Stomach (tissue), 9 donors: ENCODE measurements around the gene PTPN4. TPM values are rescaled to one million over a fixed set of nuclear protein-coding genes. Genes with fewer than 3 reads are reported as not detected.

Experiments
- DNase-seq, 2 donors: peaks; one replicate each; pipeline versions ENCODE4 v3.0.0 to v3.0.0-alpha.2; 2013 to 2019
- H3K27ac ChIP-seq, 5 donors: fragments of 200-600 bp in 4 of 5; sonication (generic) in 4 of 5; one replicate each; pipeline ENCODE4 v1.5.1; 2013 to 2019; ENCODE audit warnings: mild to moderate bottlenecking in 1 of 5, moderate library complexity in 1 of 5
- H3K27me3 ChIP-seq, 3 donors: fragments of 200-600 bp; sonication (generic); one replicate each; pipeline ENCODE4 v1.5.1; 2017 to 2019; ENCODE audit warnings: mixed run types in 1 of 3
- H3K36me3 ChIP-seq, 4 donors: fragments of 200-600 bp; sonication (generic); 1 replicate in 3 of 4; 2 replicates in 1 of 4; pipeline ENCODE4 v1.5.1; 2016 to 2019
- H3K4me1 ChIP-seq, 4 donors: fragments of 200-600 bp; sonication (generic); one replicate each; pipeline ENCODE4 v1.5.1; 2016 to 2019
- H3K4me3 ChIP-seq, 4 donors: fragments of 200-600 bp; sonication (generic) in 3 of 4; one replicate each; pipeline ENCODE4 v1.5.1; 2016 to 2019; ENCODE audit warnings: mild to moderate bottlenecking in 1 of 4
- H3K9me3 ChIP-seq, 4 donors: fragments of 200-600 bp; sonication (generic); one replicate each; pipeline ENCODE4 v1.5.1; 2016 to 2019
- EP300 ChIP-seq: sonication (generic); formaldehyde crosslinking; IDR thresholded peaks from one replicate; pipeline ENCODE4 v1.6.1; 2017; ENCODE audit warnings: antibody characterized with exemption
- POLR2A ChIP-seq, 4 donors: fragments of 450-650 bp; IDR thresholded peaks; one replicate each; pipeline ENCODE4 v1.6.1; 2016; ENCODE audit warnings: antibody characterized with exemption in 4 of 4, control low read depth in 2 of 4, mild to moderate bottlenecking in 1 of 4, moderate library complexity in 1 of 4
- POLR2AphosphoS5 ChIP-seq, 3 donors: sonication (generic); formaldehyde crosslinking; IDR thresholded peaks; one replicate each; pipeline ENCODE4 v1.6.1; 2016; ENCODE audit warnings: antibody characterized with exemption in 3 of 3
- WGBS, 5 donors: extraction: QIAGEN DNeasy Blood & Tissue Kit in 3 of 5; methylation state at CpG; one replicate each; pipeline versions ENCODE4 v1.1.5 to v1.1.7; 2013 to 2018; 5-methylcytosine and 5-hydroxymethylcytosine counted together
- intact Hi-C: fragments of 100-400 bp; cut with DNase I; formaldehyde crosslinking; loops from one replicate; pipeline ENCODE4 v1.15.1; 2023; ENCODE audit warnings: low total_unique reads
- polyA plus RNA-seq, 3 donors: library from polyadenylated mRNA; stranded (reverse); fragments of 200-250 nt; gene quantifications; one replicate each; pipeline ENCODE4 v1.2.3, GENCODE V29; 2013
- total RNA-seq, 5 donors: library from RNA; depleted of rRNA; stranded (reverse); fragments of >200 nt; gene quantifications; one replicate each; pipeline versions ENCODE4 v1.1.0 to v1.2.3, GENCODE V29; 2014 to 2016
- TF ChIP-seq, protein P1 (sequence below), 7 experiments: fragments of 450-650 bp in 4 of 7; fragments of 200-600 bp in 3 of 7; sonication (generic) in 3 of 7; IDR thresholded peaks; one replicate each; pipeline ENCODE4 v1.5.1; 2016 to 2019; ENCODE audit warnings: antibody characterized with exemption in 7 of 7, control low read depth in 2 of 7, mild to moderate bottlenecking in 1 of 7
- donor health status: healthy with polysubstance abuse.
- donor health status: Bipolar disorder and iron deficiency.
- donor health status: healthy.

PTPN4 gene
- total and polyA plus RNA-seq, 8 donors, result 2.9 to 450 (median 18.8) TPM

- Histone ChIP-seq H3K4me3 (peak overlapping the region; percentile 77 to 99 (median 84)), H3K9me3 (no peaks in the 10 kb centered on the region), H3K27ac (peak overlapping the region; percentile 91 to 97 (median 94)), H3K4me1 (peaks cover 0 to 41% (median 29%) of the 10 kb centered on the region in 4 donors), H3K36me3 (no peaks in the 10 kb centered on the region), H3K27me3 (no peaks in the 10 kb centered on the region)
- no peak for TF ChIP-seq POLR2A (IDR thresholded peaks at IDR 0.05)
- no peak for TF ChIP-seq POLR2AphosphoS5 (IDR thresholded peaks at IDR 0.05)
- TF ChIP-seq, protein P1, sequence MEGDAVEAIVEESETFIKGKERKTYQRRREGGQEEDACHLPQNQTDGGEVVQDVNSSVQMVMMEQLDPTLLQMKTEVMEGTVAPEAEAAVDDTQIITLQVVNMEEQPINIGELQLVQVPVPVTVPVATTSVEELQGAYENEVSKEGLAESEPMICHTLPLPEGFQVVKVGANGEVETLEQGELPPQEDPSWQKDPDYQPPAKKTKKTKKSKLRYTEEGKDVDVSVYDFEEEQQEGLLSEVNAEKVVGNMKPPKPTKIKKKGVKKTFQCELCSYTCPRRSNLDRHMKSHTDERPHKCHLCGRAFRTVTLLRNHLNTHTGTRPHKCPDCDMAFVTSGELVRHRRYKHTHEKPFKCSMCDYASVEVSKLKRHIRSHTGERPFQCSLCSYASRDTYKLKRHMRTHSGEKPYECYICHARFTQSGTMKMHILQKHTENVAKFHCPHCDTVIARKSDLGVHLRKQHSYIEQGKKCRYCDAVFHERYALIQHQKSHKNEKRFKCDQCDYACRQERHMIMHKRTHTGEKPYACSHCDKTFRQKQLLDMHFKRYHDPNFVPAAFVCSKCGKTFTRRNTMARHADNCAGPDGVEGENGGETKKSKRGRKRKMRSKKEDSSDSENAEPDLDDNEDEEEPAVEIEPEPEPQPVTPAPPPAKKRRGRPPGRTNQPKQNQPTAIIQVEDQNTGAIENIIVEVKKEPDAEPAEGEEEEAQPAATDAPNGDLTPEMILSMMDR (IDR thresholded peaks at IDR 0.05), result no peak
- TF ChIP-seq EP300, result no peak
- intact Hi-C loops, result no loop called here
- DNase-seq, result no peak
- WGBS, 5 donors, result 18 to 21% (median 18%) methylated on average over 17 of the region's 17 CpGs
Measured at GRCh38 chr2:120013597-120014223, 254.0 kb downstream of the PTPN4 start.

- peak in 1 of 2 donors; percentile 42 for DNase-seq
- Histone ChIP-seq H3K9me3 (no peaks in the 10 kb centered on the region), H3K4me1 (peaks cover 0 to 41% (median 29%) of the 10 kb centered on the region in 4 donors), H3K36me3 (peaks cover 0 to under 1% (median 0%) of the 10 kb centered on the region in 4 donors), H3K4me3 (peak overlapping the region; percentile 77 to 99 (median 84)), H3K27ac (peak overlapping the region in 2 of 5 donors; percentile 13 to 91), H3K27me3 (no peaks in the 10 kb centered on the region)
- intact Hi-C loops, result no loop called here
- 44 to 59% (median 53%) methylated on average over 8 of the region's 8 CpGs for WGBS, 5 donors
- TF ChIP-seq POLR2AphosphoS5 (IDR thresholded peaks at IDR 0.05), result no peak
- TF ChIP-seq, protein P1 (IDR thresholded peaks at IDR 0.05), result no peak
- TF ChIP-seq EP300, result no peak
- no peak for TF ChIP-seq POLR2A (IDR thresholded peaks at IDR 0.05)
Measured at GRCh38 chr2:120014226-120014980, 254.7 kb downstream of the PTPN4 start.

GRCh38 chr2:120016800-120017199, 257.1 kb downstream of the PTPN4 start:
- WGBS, 5 donors, result 58 to 79% (median 70%) methylated on average over 3 of the region's 3 CpGs
- Histone ChIP-seq H3K27ac (no peak overlapping the region), H3K9me3 (no peaks in the 10 kb centered on the region), H3K4me3 (no peak overlapping the region), H3K36me3 (peaks cover 0 to 7% (median 0%) of the 10 kb centered on the region in 4 donors), H3K27me3 (no peaks in the 10 kb centered on the region), H3K4me1 (peaks cover 0 to 36% (median 25%) of the 10 kb centered on the region in 4 donors)
- TF ChIP-seq EP300, result no peak
- TF ChIP-seq POLR2AphosphoS5 (IDR thresholded peaks at IDR 0.05), result no peak
- TF ChIP-seq, protein P1 (IDR thresholded peaks at IDR 0.05), result no peak
- no peak for TF ChIP-seq POLR2A (IDR thresholded peaks at IDR 0.05)
- no peak for DNase-seq
- intact Hi-C loops, result no loop called here

- no peak for DNase-seq
- Histone ChIP-seq H3K9me3 (no peaks in the 10 kb centered on the region), H3K4me1 (peaks cover 0 to 32% (median 21%) of the 10 kb centered on the region in 4 donors), H3K27me3 (no peaks in the 10 kb centered on the region), H3K36me3 (peaks cover 0 to 7% (median 0%) of the 10 kb centered on the region in 4 donors), H3K27ac (no peak overlapping the region), H3K4me3 (no peak overlapping the region)
- intact Hi-C loops, result no loop called here
- TF ChIP-seq POLR2AphosphoS5 (IDR thresholded peaks at IDR 0.05), result no peak
- TF ChIP-seq POLR2A (IDR thresholded peaks at IDR 0.05), result no peak
- no peak for TF ChIP-seq EP300
- TF ChIP-seq, protein P1 (IDR thresholded peaks at IDR 0.05), result no peak
- WGBS, 5 donors, result 57 to 73% (median 68%) methylated on average over 2 of the region's 2 CpGs
Measured at GRCh38 chr2:120017201-120017600, 257.5 kb downstream of the PTPN4 start.
